ENCODE data around the gene SLC17A7.
A peak's percentile ranks its signal among the peaks of the same experiment; 100 is the strongest.

The SLC17A7 gene

GRCh38 chr19:49443366-49444099 is 2.2 kb upstream of the SLC17A7 start:
- Histone ChIP-seq H3K9me3 (replicated peaks in 1 of 11) (no peaks in the 10 kb centered on the region), H4K20me1 (peaks cover 0 to 35% (median 17%) of the 10 kb centered on the region in 11 experiments; a peak in 10 of 22 replicates), H3K27me3 (peaks cover 40 to 44% (median 41%) of the 10 kb centered on the region in 11 experiments), H3K4me1 (peaks cover 54 to 67% (median 57%) of the 10 kb centered on the region in 10 experiments), H3K36me3 (peaks cover 13 to 27% (median 21%) of the 10 kb centered on the region in 11 experiments; a peak in 21 of 22 replicates), H3K27ac (peak overlapping the region in 10 of 11 experiments; percentile 4 to 67 (median 51); a peak in 20 of 22 replicates), H3K4me3 (peak overlapping the region; percentile 62 to 77 (median 68)), H3K4me2 (peak overlapping the region; percentile 78 to 98 (median 94)), H3K9ac (peak overlapping the region; percentile 63 to 77 (median 74))
- no peak for TF ChIP-seq Cebpa-rat (IDR thresholded peaks at IDR 0.05)

GRCh38 chr19:49442771-49443365 is 1.5 kb upstream of the SLC17A7 start:
- Histone ChIP-seq H3K4me2 (peak overlapping the region; percentile 78 to 98 (median 94)), H3K27me3 (peaks cover 46 to 51% (median 48%) of the 10 kb centered on the region in 11 experiments), H3K4me3 (peak overlapping the region; percentile 62 to 77 (median 68)), H3K27ac (peak overlapping the region in 10 of 11 experiments; percentile 4 to 67 (median 51); a peak in 19 of 22 replicates), H4K20me1 (peaks cover 0 to 31% (median 15%) of the 10 kb centered on the region in 11 experiments; a peak in 10 of 22 replicates), H3K9ac (peak overlapping the region; percentile 63 to 77 (median 74)), H3K9me3 (replicated peaks in 1 of 11) (no peaks in the 10 kb centered on the region), H3K36me3 (peaks cover 6 to 21% (median 15%) of the 10 kb centered on the region in 11 experiments; a peak in 20 of 22 replicates), H3K4me1 (peaks cover 47 to 60% (median 50%) of the 10 kb centered on the region in 10 experiments)
- no peak for TF ChIP-seq Cebpa-rat (IDR thresholded peaks at IDR 0.05)

GRCh38 chr19:49442354-49442753 is 1.0 kb upstream of the SLC17A7 start:
- Histone ChIP-seq H4K20me1 (peaks cover 0 to 28% (median 12%) of the 10 kb centered on the region in 11 experiments; a peak in 9 of 22 replicates), H3K27me3 (peaks cover 52 to 56% (median 53%) of the 10 kb centered on the region in 11 experiments), H3K4me2 (peak overlapping the region; percentile 66 to 98 (median 79)), H3K4me3 (peak overlapping the region; percentile 36 to 77 (median 65); a peak in 17 of 20 replicates), H3K9ac (no peak overlapping the region; a peak in 1 of 22 replicates), H3K4me1 (peaks cover 42 to 55% (median 45%) of the 10 kb centered on the region in 10 experiments), H3K36me3 (peaks cover 6 to 15% (median 11%) of the 10 kb centered on the region in 11 experiments; a peak in 18 of 22 replicates), H3K27ac (no peak overlapping the region), H3K9me3 (replicated peaks in 1 of 11) (no peaks in the 10 kb centered on the region)
- TF ChIP-seq Cebpa-rat (IDR thresholded peaks at IDR 0.05), result no peak

GRCh38 chr19:49441960-49442350 is 628 bp upstream of the SLC17A7 start:
- Histone ChIP-seq H3K36me3 (peaks cover 3 to 11% (median 8%) of the 10 kb centered on the region in 11 experiments; a peak in 16 of 22 replicates), H3K4me2 (peak overlapping the region; percentile 66 to 98 (median 79)), H3K9me3 (replicated peaks in 1 of 11) (no peaks in the 10 kb centered on the region), H3K4me1 (peaks cover 38 to 51% (median 41%) of the 10 kb centered on the region in 10 experiments), H4K20me1 (peaks cover 0 to 25% (median 8%) of the 10 kb centered on the region in 11 experiments; a peak in 9 of 22 replicates), H3K4me3 (peak overlapping the region; percentile 36 to 77 (median 65); a peak in 15 of 20 replicates), H3K9ac (no peak overlapping the region), H3K27me3 (peaks cover 56 to 60% (median 57%) of the 10 kb centered on the region in 11 experiments), H3K27ac (no peak overlapping the region)
- no peak for TF ChIP-seq Cebpa-rat (IDR thresholded peaks at IDR 0.05)

- H4K20me1 ChIP-seq, result peaks cover 0 to 26% (median 4%) of the 10 kb centered on the region in 11 experiments; a peak in 6 of 22 replicates
- H3K4me3 ChIP-seq, result peak overlapping the region; percentile 38 to 77 (median 52); a peak in 17 of 20 replicates
- peaks cover 0 to 9% (median 0%) of the 10 kb centered on the region in 11 experiments; a peak in 3 of 22 replicates for H3K9me3 ChIP-seq (replicated peaks in 1 of 11)
- TF ChIP-seq Cebpa-rat (IDR thresholded peaks at IDR 0.05), result no peak
- no peaks in the 10 kb centered on the region for H3K36me3 ChIP-seq
- H3K4me1 ChIP-seq, result peaks cover 25 to 38% (median 30%) of the 10 kb centered on the region in 10 experiments
- peak overlapping the region; percentile 66 to 98 (median 79) for H3K4me2 ChIP-seq
- H3K27me3 ChIP-seq, result peaks cover 69 to 74% (median 70%) of the 10 kb centered on the region in 11 experiments
- H3K9ac ChIP-seq, result 0 out of 22 replicates have a peak overlapping the region, but pooled peaks of 1 of the 11 experiments have one; percentile 3
- no peak overlapping the region for H3K27ac ChIP-seq
Observed at GRCh38 chr19:49440439-49441209, 703 bp downstream of the SLC17A7 start.

GRCh38 chr19:49439836-49440235 is 1.5 kb downstream of the SLC17A7 start:
- peaks cover 17 to 30% (median 23%) of the 10 kb centered on the region in 10 experiments for H3K4me1 ChIP-seq
- peaks cover 0 to 26% (median 4%) of the 10 kb centered on the region in 11 experiments; a peak in 7 of 22 replicates for H4K20me1 ChIP-seq
- peaks cover 77 to 81% (median 78%) of the 10 kb centered on the region in 11 experiments for H3K27me3 ChIP-seq
- H3K36me3 ChIP-seq, result no peaks in the 10 kb centered on the region
- no peak overlapping the region for H3K27ac ChIP-seq
- no peak for TF ChIP-seq Cebpa-rat (IDR thresholded peaks at IDR 0.05)
- H3K9ac ChIP-seq, result no peak overlapping the region
- H3K4me2 ChIP-seq, result no peak overlapping the region
- no peak overlapping the region for H3K4me3 ChIP-seq
- peaks cover 0 to 14% (median 0%) of the 10 kb centered on the region in 11 experiments; a peak in 4 of 22 replicates for H3K9me3 ChIP-seq (replicated peaks in 1 of 11)

- no peak for TF ChIP-seq Cebpa-rat (IDR thresholded peaks at IDR 0.05)
- Histone ChIP-seq H3K4me2 (no peak overlapping the region), H3K4me3 (no peak overlapping the region), H4K20me1 (peaks cover 0 to 26% (median 4%) of the 10 kb centered on the region in 11 experiments; a peak in 8 of 22 replicates), H3K4me1 (peaks cover 6 to 18% (median 15%) of the 10 kb centered on the region in 10 experiments; a peak in 17 of 20 replicates), H3K36me3 (no peaks in the 10 kb centered on the region), H3K27me3 (peaks cover 92 to 97% (median 94%) of the 10 kb centered on the region in 11 experiments), H3K9ac (no peak overlapping the region), H3K27ac (no peak overlapping the region), H3K9me3 (replicated peaks in 1 of 11) (peaks cover 0 to 15% (median 4%) of the 10 kb centered on the region in 11 experiments; a peak in 7 of 22 replicates)
Observed at GRCh38 chr19:49438261-49438660, 3.1 kb downstream of the SLC17A7 start.

- H3K4me2 ChIP-seq, result no peak overlapping the region
- TF ChIP-seq Cebpa-rat (IDR thresholded peaks at IDR 0.05), result no peak
Observed at GRCh38 chr19:49437231-49437630, 4.1 kb downstream of the SLC17A7 start.

More at GRCh38 chr19:49437231-49437630, 4.1 kb downstream of the SLC17A7 start:
- H3K4me1 ChIP-seq, result peaks cover 5 to 19% (median 13%) of the 10 kb centered on the region in 10 experiments; a peak in 17 of 20 replicates
- peaks cover 100% of the 10 kb centered on the region in 11 experiments for H3K27me3 ChIP-seq
- no peak overlapping the region for H3K9ac ChIP-seq
- H3K36me3 ChIP-seq, result no peaks in the 10 kb centered on the region
- H4K20me1 ChIP-seq, result peaks cover 0 to 26% (median 4%) of the 10 kb centered on the region in 11 experiments; a peak in 8 of 22 replicates
- no peak overlapping the region for H3K27ac ChIP-seq
- H3K4me3 ChIP-seq, result no peak overlapping the region
- peaks cover 3 to 24% (median 11%) of the 10 kb centered on the region in 11 experiments; a peak in 15 of 22 replicates for H3K9me3 ChIP-seq (replicated peaks in 1 of 11)
